Endothelial cell of umbilical vein (primary cell): ENCODE measurements around the gene FAM227B. TPM values are rescaled to one million over a fixed set of nuclear protein-coding genes. Genes with fewer than 3 reads are reported as not detected.

Experiments
- BruUV-seq: library from RNA; stranded (reverse); fragments of 400-500 nt; replicated peaks from 2 replicates; lab custom pipeline; 2021; lab: Mats Ljungman, UMichigan
- CTCF ChIA-PET: fragments of 300-600, 350-600 bp; sonication (Branson Sonifier 250); formaldehyde crosslinking; loops from one replicate; lab custom pipeline; 2021; ENCODE audit warnings: antibody characterized with exemption, inconsistent platforms; lab: Charles Lee
- POLR2A ChIA-PET: fragments of 300-600, 350-600 bp; sonication (Branson Sonifier 250); formaldehyde crosslinking; loops from one replicate; lab custom pipeline; 2021; ENCODE audit warnings: antibody characterized with exemption, inconsistent platforms; lab: Charles Lee
- DNase-seq: peaks from one replicate; pipeline ENCODE4 v3.0.0-alpha.2; 2011; ENCODE audit warnings: low read depth, low spot score
- FAIRE-seq: peaks from 2 replicates; lab custom pipeline; 2011; peaks lifted over from hg19 to GRCh38; lab: Jason Lieb, UNC
- H2AFZ ChIP-seq: 2 replicates; pipeline ENCODE4 v1.6.0; 2012; ENCODE audit warnings: low read depth, low read length, control low read depth, inconsistent platforms
- H3K27ac ChIP-seq: 2 replicates; pipeline ENCODE4 v1.5.1; 2011; ENCODE audit warnings: low read depth, mild to moderate bottlenecking, control low read depth, low read length, moderate library complexity; ENCODE audit not compliant: insufficient read depth
- H3K27me3 ChIP-seq, 2 experiments: 2 replicates each; pipeline versions ENCODE4 v1.6.0 to v1.6.1; 2011; ENCODE audit warnings: low read length in 2 of 2, mixed read lengths in 1 of 2; ENCODE audit not compliant: control insufficient read depth in 2 of 2, insufficient read depth in 2 of 2
- H3K36me3 ChIP-seq, 2 experiments: 2 replicates in 1 of 2; 3 replicates in 1 of 2; pipeline ENCODE4 v1.5.1; 2011; ENCODE audit warnings: low read length in 2 of 2, mild to moderate bottlenecking in 1 of 2, moderate library complexity in 1 of 2; ENCODE audit not compliant: control insufficient read depth in 2 of 2, insufficient read depth in 2 of 2; ENCODE audit errors: extremely low read depth in 1 of 2
- H3K4me1 ChIP-seq: 3 replicates; pipeline ENCODE4 v1.5.1; 2011; ENCODE audit warnings: mild to moderate bottlenecking, low read length; ENCODE audit not compliant: control insufficient read depth, insufficient read depth; ENCODE audit errors: extremely low read depth
- H3K4me2 ChIP-seq: 2 replicates; pipeline ENCODE4 v1.6.1; 2011; ENCODE audit warnings: low read length, control low read depth, mixed read lengths; ENCODE audit not compliant: insufficient read depth
- H3K4me3 ChIP-seq, 3 experiments: fragments of 200-600 bp in 1 of 3; sonication (generic), shearing (Covaris generic) in 1 of 3; replicated peaks in 1 of 3; 2 replicates each; pipeline ENCODE4 v1.5.1; 2011 to 2016; ENCODE audit warnings: control low read depth in 3 of 3, low read length in 3 of 3, mild to moderate bottlenecking in 2 of 3, inconsistent platforms in 1 of 3, low read depth in 1 of 3, moderate library complexity in 1 of 3; ENCODE audit not compliant: insufficient read depth in 1 of 3
- H3K79me2 ChIP-seq: 2 replicates; pipeline ENCODE4 v1.6.0; 2012; ENCODE audit warnings: low read length, inconsistent platforms; ENCODE audit not compliant: control insufficient read depth, insufficient read depth
- H3K9ac ChIP-seq: replicated peaks from 2 replicates; pipeline ENCODE3; 2011; ENCODE audit warnings: low read length, control low read depth; ENCODE audit not compliant: insufficient read depth; ENCODE audit errors: extremely low read depth
- H3K9me1 ChIP-seq: replicated peaks from 3 replicates; pipeline ENCODE4 v1.6.0; 2011; ENCODE audit warnings: mild to moderate bottlenecking, low read length; ENCODE audit not compliant: control insufficient read depth, insufficient read depth; ENCODE audit errors: extremely low read depth
- H3K9me3 ChIP-seq: replicated peaks from 2 replicates; pipeline ENCODE4 v1.5.1; 2012; ENCODE audit warnings: low read length, inconsistent platforms; ENCODE audit not compliant: control insufficient read depth, insufficient read depth
- H4K20me1 ChIP-seq: replicated peaks from 2 replicates; pipeline ENCODE3; 2011; ENCODE audit warnings: mild to moderate bottlenecking, low read length; ENCODE audit not compliant: control insufficient read depth, insufficient read depth; ENCODE audit errors: extremely low read depth
- CTCF ChIP-seq, 2 donors: IDR thresholded peaks; 1 replicate in 1 of 2; 2 replicates in 1 of 2; pipeline ENCODE4 v1.5.1; 2011; ENCODE audit warnings: low read length in 2 of 2, mild to moderate bottlenecking in 2 of 2, moderate library complexity in 2 of 2, control low read depth in 1 of 2, inconsistent platforms in 1 of 2, low read depth in 1 of 2; ENCODE audit not compliant: insufficient read depth in 1 of 2; ENCODE audit errors: extremely low read depth in 1 of 2
- EZH2 ChIP-seq: IDR thresholded peaks from 2 replicates; pipeline ENCODE4 v1.6.1; 2012; ENCODE audit warnings: borderline replicate concordance, low read depth, mild to moderate bottlenecking, moderate library complexity, low read length, inconsistent platforms; ENCODE audit not compliant: severe bottlenecking
- FOS ChIP-seq: IDR thresholded peaks from 2 replicates; pipeline ENCODE4 v1.6.1; 2011; ENCODE audit warnings: mild to moderate bottlenecking, low read length, moderate library complexity, borderline replicate concordance; ENCODE audit not compliant: insufficient read depth
- GATA2 ChIP-seq: IDR thresholded peaks from 2 replicates; pipeline ENCODE4 v1.7.0; 2011; ENCODE audit warnings: low read depth, mild to moderate bottlenecking, moderate library complexity, mixed read lengths, low read length; ENCODE audit not compliant: insufficient read length, insufficient read depth
- JUN ChIP-seq: IDR thresholded peaks from 2 replicates; pipeline ENCODE4 v1.6.1; 2011; ENCODE audit warnings: borderline replicate concordance, low read depth; ENCODE audit not compliant: insufficient read length, insufficient read depth
- MAX ChIP-seq: IDR thresholded peaks from 2 replicates; pipeline ENCODE4 v1.6.1; 2011; ENCODE audit not compliant: insufficient read depth, insufficient read length
- MYC ChIP-seq: IDR thresholded peaks from one replicate; pipeline ENCODE4 v1.6.1; 2011; ENCODE audit warnings: mild to moderate bottlenecking, low read depth, low read length
- POLR2A ChIP-seq: IDR thresholded peaks from 2 replicates; pipeline ENCODE4 v1.6.1; 2012; ENCODE audit warnings: low read depth, mild to moderate bottlenecking, control low read depth, low read length
- POLR2AphosphoS5 ChIP-seq: IDR thresholded peaks from 2 replicates; pipeline ENCODE4 v1.6.1; 2012; ENCODE audit warnings: low read depth, mild to moderate bottlenecking, control low read depth, low read length, moderate library complexity; ENCODE audit not compliant: insufficient read depth
- dilution Hi-C: fragments of 300-500 bp; cut with MboI; formaldehyde crosslinking; loops from one replicate; pipeline ENCODE4 v1.15.0; 2019; ENCODE audit warnings: low sequenced_read_pairs; ENCODE audit not compliant: extremely low pct_ligation_motif_present
- intact Hi-C: fragments of 100-400 bp; cut with micrococcal nuclease; formaldehyde crosslinking; loops from one replicate; pipeline ENCODE4 v1.10.0; 2022
- polyA plus RNA-seq, 4 experiments: library from polyadenylated mRNA; depleted of rRNA in 3 of 4; stranded (reverse) in 3 of 4; unstranded in 1 of 4; fragments of >200 nt; gene quantifications; 2 replicates each; pipeline versions ENCODE4 v1.2.1 to v1.2.3, GENCODE V29; 2011 to 2012; ENCODE audit warnings: missing spikeins in 1 of 4
- total RNA-seq: library from RNA; stranded (reverse); gene quantifications from 2 replicates; pipeline ENCODE4 v1.2.3, GENCODE V29; 2021

The FAM227B gene
- total and polyA plus RNA-seq, 2 donors (not counting 3 experiments of a cell fraction or from before 2014, with no cell fraction given): 1.5 to 1.8 TPM

- Histone ChIP-seq H4K20me1 (no peaks in the 10 kb centered on the region), H3K4me3 (no peak overlapping the region), H3K27ac (no peak overlapping the region), H3K4me2 (no peak overlapping the region), H3K27me3 (no peaks in the 10 kb centered on the region), H3K9me3 (no peaks in the 10 kb centered on the region), H3K9me1 (no peaks in the 10 kb centered on the region), H3K4me1 (peaks cover 7% of the 10 kb centered on the region), H3K36me3 (no peaks in the 10 kb centered on the region), H3K79me2 (no peaks in the 10 kb centered on the region), H2AFZ (no peak overlapping the region), H3K9ac (no peak overlapping the region)
- ChIA-PET POLR2A (no interaction called here), CTCF (interaction anchor here (2.0 kb wide), 1 partner anchor 11 kb away, joined by 7 read pairs; no protein-coding TSS in a partner anchor)
- dilution Hi-C loops: no loop called here
- DNase-seq (no peak), FAIRE-seq (no peak)
- no peak for TF ChIP-seq MYC
- no peak for TF ChIP-seq POLR2A
- no peak for TF ChIP-seq POLR2AphosphoS5
- TF ChIP-seq FOS: no peak
- no peak for TF ChIP-seq CTCF (IDR thresholded peaks at IDR 0.05; ENCODE audit: extremely low read depth in 1 of 2, insufficient read depth in 1 of 2, low read depth in 1 of 2, low read length in 2 of 2)
- no peak for TF ChIP-seq EZH2
- no peak for TF ChIP-seq GATA2
- TF ChIP-seq MAX: no peak
- TF ChIP-seq JUN: no peak
- intact Hi-C loops: no loop called here
- BruUV-seq: no TSS peak
These were observed 333.1 kb downstream of the FAM227B start for GRCh38 chr15:49287481-49287880.
